Activated T-helper 17 cell treated with anti-CD3 and anti-CD28 coated beads, Interleukin-2, amount 50 U/mL, for 72 hours (primary cell): ENCODE data around the gene TCEA2. TPM values are rescaled to one million over a fixed set of nuclear protein-coding genes. Genes with fewer than 3 reads are reported as not detected.

Experiments
- ATAC-seq: fragments of 150-1000 bp; cut with Tn5 transposase; replicated peaks from 2 replicates; pipeline ENCODE4 v1.10.0; 2021; ENCODE audit warnings: mild to moderate bottlenecking, moderate library complexity
- H3K27ac Mint-ChIP-seq: one replicate; pipeline ENCODE4 v1.8.0; 2022; ENCODE audit warnings: mixed read lengths
- H3K27me3 Mint-ChIP-seq: one replicate; pipeline ENCODE4 v1.8.0; 2022; ENCODE audit warnings: mixed read lengths
- H3K36me3 Mint-ChIP-seq: one replicate; pipeline ENCODE4 v1.8.0; 2022; ENCODE audit warnings: low read depth, mild to moderate bottlenecking, mixed read lengths
- H3K4me1 Mint-ChIP-seq: one replicate; pipeline ENCODE4 v1.8.0; 2022; ENCODE audit warnings: mixed read lengths
- H3K4me3 Mint-ChIP-seq: one replicate; pipeline ENCODE4 v1.8.0; 2022; ENCODE audit warnings: mild to moderate bottlenecking, mixed read lengths
- H3K9me3 Mint-ChIP-seq: one replicate; pipeline ENCODE4 v1.8.0; 2022; ENCODE audit warnings: mixed read lengths
- total RNA-seq, 2 donors: library from RNA; stranded (reverse); gene quantifications; one replicate each; pipeline ENCODE4 v1.2.3, GENCODE V29; 2022

The TCEA2 gene
- total RNA-seq, 2 donors from 2014 or later: 52.0 to 79.9 TPM

DNA sequence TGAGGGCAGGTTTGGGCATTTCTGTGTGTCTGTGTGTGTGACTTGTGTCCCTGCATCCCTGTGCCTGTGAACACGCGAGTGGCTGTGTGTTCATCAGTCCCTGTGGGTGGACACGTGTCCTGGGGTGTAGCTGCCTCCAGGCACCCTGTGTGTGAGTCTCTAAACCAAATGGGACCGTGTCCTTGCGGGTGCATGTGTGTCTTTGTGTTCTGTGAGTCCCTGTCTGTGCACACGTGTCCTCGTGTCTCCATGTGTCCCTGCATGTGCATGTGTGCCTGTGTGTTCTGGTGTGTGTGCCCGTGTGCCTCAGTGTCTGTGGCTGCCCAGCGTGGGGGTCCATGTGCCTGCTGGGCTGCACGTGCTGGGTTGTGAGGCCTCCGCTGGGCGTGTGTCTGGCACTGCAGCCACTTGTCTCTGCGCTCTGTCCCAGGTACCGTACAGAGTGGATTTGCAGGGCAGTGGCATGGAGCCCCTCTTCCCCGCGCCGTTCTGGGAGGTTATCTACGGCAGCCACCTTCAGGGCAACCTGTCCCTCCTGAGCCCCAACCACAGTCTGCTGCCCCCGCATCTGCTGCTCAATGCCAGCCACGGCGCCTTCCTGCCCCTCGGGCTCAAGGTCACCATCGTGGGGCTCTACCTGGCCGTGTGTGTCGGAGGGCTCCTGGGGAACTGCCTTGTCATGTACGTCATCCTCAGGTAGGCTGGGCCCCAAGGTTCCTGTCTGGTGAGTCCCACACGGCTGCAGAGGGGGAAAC is 29.4 kb downstream of the TCEA2 start:
- Mint-ChIP-seq H3K27me3 (no peaks in the 10 kb centered on the region), H3K9me3 (peaks cover 3% of the 10 kb centered on the region)
- no peak for ATAC-seq

DNA sequence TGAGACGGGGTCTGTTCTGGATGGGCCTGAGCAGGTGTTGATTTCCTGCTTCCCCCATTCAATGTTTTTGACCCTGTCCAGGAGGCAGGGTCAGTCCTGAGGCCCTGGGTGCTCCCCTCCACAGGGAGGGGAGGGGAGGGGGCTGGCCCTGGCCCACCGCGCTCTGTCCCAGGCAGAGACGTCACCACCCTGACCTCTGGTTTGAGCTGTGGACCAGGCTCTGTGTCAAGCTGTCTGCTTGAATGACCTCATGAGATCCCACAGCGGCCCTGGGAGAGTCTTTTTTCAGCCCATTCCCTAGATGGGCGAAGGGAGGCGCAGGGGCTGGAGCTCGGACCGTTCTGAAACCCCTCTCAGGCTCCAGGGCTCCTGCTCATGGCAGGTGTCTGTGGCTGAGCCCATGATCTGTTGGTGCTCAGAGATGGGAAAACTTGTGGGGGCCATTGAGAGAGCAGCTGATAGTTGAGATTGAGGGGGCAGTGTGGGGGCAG is 30.1 kb downstream of the TCEA2 start:
- Mint-ChIP-seq H3K36me3 (no peaks in the 10 kb centered on the region), H3K27ac (no peak overlapping the region), H3K27me3 (no peaks in the 10 kb centered on the region), H3K4me1 (peaks cover 7% of the 10 kb centered on the region), H3K4me3 (no peak overlapping the region), H3K9me3 (peaks cover 3% of the 10 kb centered on the region)
- ATAC-seq: no peak

More for the DNA sequence above, 29.4 kb downstream of the TCEA2 start:
- Mint-ChIP-seq H3K36me3 (no peaks in the 10 kb centered on the region), H3K4me1 (peaks cover 7% of the 10 kb centered on the region), H3K27ac (no peak overlapping the region), H3K4me3 (no peak overlapping the region)

- peaks cover 7% of the 10 kb centered on the region for H3K4me1 Mint-ChIP-seq
Observed at GRCh38 chr20:64095455-64095854, 32.5 kb downstream of the TCEA2 start.

GRCh38 chr20:64095927-64096326 is 32.9 kb downstream of the TCEA2 start:
- Mint-ChIP-seq H3K9me3 (peaks cover 3% of the 10 kb centered on the region), H3K4me3 (no peak overlapping the region), H3K4me1 (peaks cover 7% of the 10 kb centered on the region), H3K27ac (no peak overlapping the region), H3K27me3 (no peaks in the 10 kb centered on the region), H3K36me3 (no peaks in the 10 kb centered on the region)
- ATAC-seq: peak; percentile 77

More at GRCh38 chr20:64095455-64095854, 32.5 kb downstream of the TCEA2 start:
- H3K27me3 Mint-ChIP-seq: no peaks in the 10 kb centered on the region
- H3K27ac Mint-ChIP-seq: no peak overlapping the region
- H3K36me3 Mint-ChIP-seq: no peaks in the 10 kb centered on the region
- no peak overlapping the region for H3K4me3 Mint-ChIP-seq
- ATAC-seq: no peak
- H3K9me3 Mint-ChIP-seq: peaks cover 3% of the 10 kb centered on the region

- Mint-ChIP-seq H3K27ac (no peak overlapping the region), H3K4me1 (peaks cover 7% of the 10 kb centered on the region), H3K9me3 (peaks cover 3% of the 10 kb centered on the region), H3K27me3 (peaks cover 3% of the 10 kb centered on the region), H3K36me3 (no peaks in the 10 kb centered on the region), H3K4me3 (no peak overlapping the region)
- ATAC-seq: no peak
Observed at GRCh38 chr20:64096535-64096934, 33.5 kb downstream of the TCEA2 start.

DNA sequence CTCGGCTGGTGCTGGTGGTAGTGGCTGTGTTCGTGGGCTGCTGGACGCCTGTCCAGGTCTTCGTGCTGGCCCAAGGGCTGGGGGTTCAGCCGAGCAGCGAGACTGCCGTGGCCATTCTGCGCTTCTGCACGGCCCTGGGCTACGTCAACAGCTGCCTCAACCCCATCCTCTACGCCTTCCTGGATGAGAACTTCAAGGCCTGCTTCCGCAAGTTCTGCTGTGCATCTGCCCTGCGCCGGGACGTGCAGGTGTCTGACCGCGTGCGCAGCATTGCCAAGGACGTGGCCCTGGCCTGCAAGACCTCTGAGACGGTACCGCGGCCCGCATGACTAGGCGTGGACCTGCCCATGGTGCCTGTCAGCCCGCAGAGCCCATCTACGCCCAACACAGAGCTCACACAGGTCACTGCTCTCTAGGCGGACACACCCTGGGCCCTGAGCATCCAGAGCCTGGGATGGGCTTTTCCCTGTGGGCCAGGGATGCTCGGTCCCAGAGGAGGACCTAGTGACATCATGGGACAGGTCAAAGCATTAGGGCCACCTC is 35.5 kb downstream of the TCEA2 start:
- no peaks in the 10 kb centered on the region for H3K36me3 Mint-ChIP-seq
- H3K9me3 Mint-ChIP-seq: peaks cover 3% of the 10 kb centered on the region
- no peak overlapping the region for H3K27ac Mint-ChIP-seq
- H3K4me1 Mint-ChIP-seq: peaks cover 7% of the 10 kb centered on the region
- peaks cover 6% of the 10 kb centered on the region for H3K27me3 Mint-ChIP-seq
- no peak overlapping the region for H3K4me3 Mint-ChIP-seq
- ATAC-seq: no peak

DNA sequence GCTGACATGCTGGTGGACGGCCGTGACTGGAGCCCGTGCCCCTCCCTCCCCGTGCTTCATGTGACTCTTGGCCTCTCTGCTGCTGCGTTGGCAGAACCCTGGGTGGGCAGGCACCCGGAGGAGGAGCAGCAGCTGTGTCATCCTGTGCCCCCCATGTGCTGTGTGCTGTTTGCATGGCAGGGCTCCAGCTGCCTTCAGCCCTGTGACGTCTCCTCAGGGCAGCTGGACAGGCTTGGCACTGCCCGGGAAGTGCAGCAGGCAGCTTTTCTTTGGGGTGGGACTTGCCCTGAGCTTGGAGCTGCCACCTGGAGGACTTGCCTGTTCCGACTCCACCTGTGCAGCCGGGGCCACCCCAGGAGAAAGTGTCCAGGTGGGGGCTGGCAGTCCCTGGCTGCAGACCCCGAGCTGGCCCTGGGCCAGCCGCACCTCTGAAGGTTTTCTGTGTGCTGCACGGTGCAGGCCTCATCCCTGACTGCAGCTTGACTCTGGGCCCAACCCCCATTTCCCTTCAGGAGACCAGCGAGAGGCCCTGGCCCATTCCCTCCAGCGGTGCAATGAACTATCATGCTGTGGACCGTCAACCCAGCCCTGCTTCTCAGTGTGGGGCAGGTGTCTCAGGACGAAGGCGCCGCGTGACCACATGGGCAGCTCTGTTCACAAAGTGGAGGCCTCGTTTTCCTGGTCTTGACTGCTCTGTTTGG is 36.2 kb downstream of the TCEA2 start:
- Mint-ChIP-seq H3K36me3 (no peaks in the 10 kb centered on the region), H3K9me3 (peaks cover 3% of the 10 kb centered on the region), H3K27ac (no peak overlapping the region), H3K4me1 (peaks cover 7% of the 10 kb centered on the region), H3K4me3 (no peak overlapping the region), H3K27me3 (peaks cover 6% of the 10 kb centered on the region)
- ATAC-seq: no peak

GRCh38 chr20:64099880-64100565 is 37.0 kb downstream of the TCEA2 start:
- Mint-ChIP-seq H3K9me3 (peaks cover 3% of the 10 kb centered on the region), H3K4me1 (peaks cover 7% of the 10 kb centered on the region), H3K36me3 (no peaks in the 10 kb centered on the region), H3K27me3 (peaks cover 6% of the 10 kb centered on the region), H3K4me3 (no peak overlapping the region), H3K27ac (no peak overlapping the region)
- no peak for ATAC-seq

DNA sequence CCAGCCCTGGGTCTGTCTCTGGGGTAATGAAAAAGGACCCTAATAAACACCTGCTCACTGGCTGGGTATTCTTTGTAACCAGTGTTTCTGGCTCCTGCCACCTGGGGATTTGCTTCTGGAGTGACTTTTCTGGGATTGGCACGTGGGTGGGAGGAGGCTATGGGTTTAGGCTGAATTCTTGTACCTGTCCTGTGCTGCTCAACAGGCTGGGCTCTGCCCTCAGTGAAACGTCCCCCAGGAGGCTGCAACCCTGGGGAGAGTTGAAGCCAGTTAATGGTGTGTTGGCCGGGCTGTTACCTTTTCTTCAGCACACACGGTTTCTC is 37.5 kb downstream of the TCEA2 start:
- no peak for ATAC-seq
- Mint-ChIP-seq H3K36me3 (no peaks in the 10 kb centered on the region), H3K4me3 (no peak overlapping the region)

GRCh38 chr20:64100946-64101688 is 38.1 kb downstream of the TCEA2 start:
- Mint-ChIP-seq H3K4me1 (peaks cover 7% of the 10 kb centered on the region), H3K4me3 (peak overlapping the region; percentile 54), H3K27ac (no peak overlapping the region), H3K36me3 (no peaks in the 10 kb centered on the region), H3K9me3 (peaks cover 3% of the 10 kb centered on the region), H3K27me3 (peaks cover 6% of the 10 kb centered on the region)
- ATAC-seq: no peak

More for the DNA sequence above, 37.5 kb downstream of the TCEA2 start:
- Mint-ChIP-seq H3K9me3 (peaks cover 3% of the 10 kb centered on the region), H3K27me3 (peaks cover 6% of the 10 kb centered on the region), H3K27ac (no peak overlapping the region), H3K4me1 (peaks cover 7% of the 10 kb centered on the region)

- Mint-ChIP-seq H3K9me3 (no peaks in the 10 kb centered on the region), H3K4me1 (peaks cover 1% of the 10 kb centered on the region), H3K36me3 (no peaks in the 10 kb centered on the region), H3K4me3 (peak overlapping the region; percentile 54), H3K27me3 (peaks cover 6% of the 10 kb centered on the region), H3K27ac (no peak overlapping the region)
- peak; percentile 86 for ATAC-seq
Observed at GRCh38 chr20:64101731-64102621, 39.0 kb downstream of the TCEA2 start.

GRCh38 chr20:64102647-64103354 is 39.8 kb downstream of the TCEA2 start:
- H3K36me3 Mint-ChIP-seq: no peaks in the 10 kb centered on the region
- peak overlapping the region; percentile 32 for H3K4me3 Mint-ChIP-seq
- peaks cover 6% of the 10 kb centered on the region for H3K27me3 Mint-ChIP-seq
- no peaks in the 10 kb centered on the region for H3K4me1 Mint-ChIP-seq
- H3K27ac Mint-ChIP-seq: no peak overlapping the region
- H3K9me3 Mint-ChIP-seq: no peaks in the 10 kb centered on the region
- no peak for ATAC-seq
